Cerebellar cortex (tissue), 1 donor: Measurements from ENCODE around the gene CFAP45.
"Not testable (repeated sequence)": the region's sequence is repeated elsewhere in the genome, so short reads cannot be mapped to it uniquely, and the experiment has no call there.

ENCODE experiments used
- DNase-seq: peaks from one replicate; pipeline ENCODE4 v3.0.0-alpha.2; 2015; ENCODE audit warnings: low spot score

The CFAP45 gene

DNA sequence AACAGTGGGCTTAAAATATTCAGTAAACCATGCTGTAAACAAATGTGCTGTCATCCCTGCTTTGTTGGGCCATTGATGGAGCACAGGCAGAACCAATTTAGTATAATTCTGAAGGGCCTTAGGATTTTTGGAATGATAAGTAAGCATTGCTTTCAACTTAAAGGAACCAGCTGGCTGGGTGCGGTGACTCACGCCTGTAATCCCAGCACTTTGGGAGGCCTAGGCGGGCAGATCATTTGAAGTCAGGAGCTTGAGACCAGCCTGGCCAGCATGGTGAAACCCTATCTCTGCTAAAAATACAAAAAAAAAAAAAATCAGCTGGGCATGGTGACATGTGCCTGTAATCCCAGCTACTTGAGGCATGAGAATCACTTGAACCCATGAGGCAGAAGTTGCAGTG is 4.1 kb upstream of the CFAP45 start:
- not testable (repeated sequence) for DNase-seq

DNA sequence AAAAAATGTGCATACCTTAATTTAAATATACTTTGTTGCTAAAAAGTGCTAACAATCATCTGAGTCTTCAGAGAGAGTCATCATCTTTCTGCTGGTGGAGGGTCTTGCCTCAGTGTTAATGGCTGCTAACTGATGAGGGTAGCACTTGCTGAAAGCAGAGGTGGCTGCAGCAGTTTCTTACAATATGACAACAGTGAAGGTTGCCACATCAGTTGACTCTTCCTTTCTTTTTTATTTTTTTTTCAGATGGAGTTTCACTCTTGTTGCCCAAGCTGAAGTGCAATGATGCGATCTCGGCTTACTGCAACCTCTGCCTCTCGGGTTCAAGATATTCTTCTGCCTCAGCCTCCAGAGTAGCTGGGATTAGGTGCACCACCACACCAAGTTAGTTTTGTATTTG is 2.6 kb upstream of the CFAP45 start:
- DNase-seq, result no peak

DNA sequence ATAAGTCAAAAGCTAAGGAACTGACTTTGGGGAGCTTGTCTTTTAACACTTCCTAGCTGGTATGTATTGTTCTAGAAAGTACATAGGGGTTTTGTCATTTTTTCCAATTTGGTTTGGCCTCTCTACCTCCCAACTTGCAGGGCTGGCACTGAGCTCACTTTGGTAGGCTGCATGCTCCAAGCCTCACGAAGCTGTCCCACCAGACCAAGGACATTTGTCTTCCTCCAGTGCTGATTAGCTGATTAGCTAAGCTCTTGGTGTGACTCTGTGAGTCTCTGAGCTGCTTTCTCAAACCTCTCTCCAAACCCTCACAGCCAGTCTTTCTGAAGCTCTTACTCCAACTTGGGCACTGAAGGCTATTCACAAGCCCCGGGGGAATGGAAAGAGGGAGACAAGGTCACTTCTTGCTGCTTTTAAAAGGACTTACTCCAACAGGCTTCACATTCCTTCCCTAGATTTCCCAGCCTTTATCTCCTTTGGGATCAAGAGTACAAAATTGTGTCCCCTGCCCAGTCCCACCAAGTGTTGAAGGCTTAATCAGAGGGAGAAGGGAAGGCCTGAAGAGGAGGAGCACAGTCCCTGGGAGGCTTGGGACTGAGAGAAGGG is 893 bp upstream of the CFAP45 start:
- DNase-seq, result no peak

DNA sequence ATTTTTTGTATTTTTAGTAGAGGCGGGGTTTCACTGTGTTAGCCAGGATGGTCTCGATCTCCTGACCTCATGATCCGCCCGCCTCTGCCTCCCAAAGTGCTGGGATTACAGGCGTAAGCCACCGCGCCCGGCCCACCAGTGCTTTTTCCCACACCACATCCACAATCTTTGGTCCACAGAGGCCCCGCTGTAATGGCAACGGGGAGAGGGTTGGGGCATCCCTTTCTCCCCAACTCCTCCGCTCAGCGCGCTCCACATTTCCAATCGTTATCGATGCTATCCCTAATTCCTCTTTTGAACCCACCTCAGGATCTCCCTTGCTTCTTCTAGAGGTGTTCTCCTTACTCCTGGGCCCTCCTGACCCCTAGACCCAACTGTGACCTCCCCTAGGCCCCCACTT is 331 bp downstream of the CFAP45 start:
- not testable (repeated sequence) for DNase-seq

DNA sequence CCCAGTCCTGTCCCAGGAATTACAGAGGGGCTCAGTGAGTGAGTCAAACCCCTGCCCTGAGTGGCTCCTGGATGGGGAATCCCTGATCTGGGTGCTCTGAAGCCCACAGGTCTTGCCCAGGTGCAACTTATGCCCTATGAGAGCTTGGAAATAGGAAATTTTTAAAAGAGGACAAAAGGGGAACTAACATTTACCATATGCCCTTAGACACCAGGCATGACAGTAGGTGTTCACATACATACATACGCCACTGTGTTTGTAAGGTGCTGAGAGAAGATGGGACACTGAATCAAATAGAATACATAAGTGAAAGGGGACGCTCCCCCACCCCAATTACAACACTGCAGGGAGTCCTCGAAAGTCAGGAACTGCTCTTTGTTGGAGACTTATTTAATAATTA is 1.4 kb downstream of the CFAP45 start:
- no peak for DNase-seq

DNA sequence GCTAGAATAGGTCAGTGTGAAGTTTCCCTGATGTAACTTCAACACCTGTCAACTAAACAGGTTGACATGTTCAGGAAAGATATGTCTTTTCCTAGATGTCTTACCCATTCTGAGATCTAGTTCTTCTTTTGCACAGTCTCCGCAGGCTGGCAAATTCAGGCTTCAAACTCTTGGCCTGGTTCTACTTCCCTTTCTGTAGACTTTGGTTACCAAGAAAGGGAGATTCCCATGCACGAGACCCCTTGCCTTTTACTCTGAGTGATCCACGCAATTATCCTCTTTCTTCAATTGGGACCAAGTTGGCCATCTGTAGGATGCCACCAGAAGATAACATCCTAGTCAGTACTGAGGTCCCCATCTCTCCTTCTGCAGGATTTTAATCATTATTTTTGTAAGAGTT is 2.0 kb downstream of the CFAP45 start:
- no peak for DNase-seq

DNA sequence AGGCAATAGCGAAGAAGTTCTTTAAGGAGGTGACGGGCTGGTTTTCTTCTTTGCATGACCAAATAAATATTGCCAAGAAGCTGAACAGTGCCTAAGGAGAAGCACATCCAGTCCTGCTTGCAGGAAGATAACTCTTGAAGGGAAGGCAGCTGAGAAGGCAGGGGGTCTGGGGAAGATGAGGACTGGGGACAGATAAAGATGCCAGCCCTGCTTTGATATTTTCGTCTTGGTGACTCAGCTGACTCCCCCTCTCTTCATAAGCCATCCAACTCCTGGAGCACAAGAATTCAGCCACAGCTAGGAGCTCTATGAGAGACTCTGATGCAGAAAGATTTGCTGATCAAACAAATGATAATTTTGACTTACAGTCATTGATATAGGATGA is 3.4 kb downstream of the CFAP45 start:
- no peak for DNase-seq

DNA sequence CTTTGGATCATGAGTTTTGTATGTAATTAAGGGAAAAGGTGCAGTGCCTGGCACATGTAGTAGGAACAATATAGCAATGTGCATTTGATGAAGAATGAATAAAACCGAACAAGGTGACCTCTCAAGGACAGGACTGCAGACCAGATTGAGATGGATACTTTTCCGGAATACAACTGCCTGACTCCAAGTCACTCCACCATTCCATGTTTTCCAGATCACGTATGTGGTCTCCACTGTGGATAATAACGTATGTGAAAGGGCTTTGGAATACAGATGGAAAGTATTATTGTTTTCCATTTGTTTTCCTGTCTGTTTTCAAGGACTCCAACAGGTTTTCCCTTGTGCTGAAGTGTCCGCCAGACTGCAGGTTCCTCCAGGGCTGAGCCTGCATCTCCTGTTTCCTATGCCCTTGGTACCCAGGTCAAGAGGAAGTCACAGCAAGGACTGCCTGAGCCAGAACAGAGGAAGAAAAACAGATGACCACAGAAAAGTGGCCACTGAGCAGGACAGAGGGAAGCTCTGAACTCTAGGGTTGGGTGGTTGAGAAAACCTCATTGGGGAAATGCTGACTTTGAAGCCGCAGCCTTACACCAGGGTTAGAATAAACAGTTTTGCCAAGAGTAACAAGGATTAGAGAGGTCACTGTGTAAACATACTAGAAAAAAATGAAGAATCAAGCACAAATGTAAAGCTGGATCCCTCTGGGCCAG is 4.0 kb downstream of the CFAP45 start:
- no peak for DNase-seq

DNA sequence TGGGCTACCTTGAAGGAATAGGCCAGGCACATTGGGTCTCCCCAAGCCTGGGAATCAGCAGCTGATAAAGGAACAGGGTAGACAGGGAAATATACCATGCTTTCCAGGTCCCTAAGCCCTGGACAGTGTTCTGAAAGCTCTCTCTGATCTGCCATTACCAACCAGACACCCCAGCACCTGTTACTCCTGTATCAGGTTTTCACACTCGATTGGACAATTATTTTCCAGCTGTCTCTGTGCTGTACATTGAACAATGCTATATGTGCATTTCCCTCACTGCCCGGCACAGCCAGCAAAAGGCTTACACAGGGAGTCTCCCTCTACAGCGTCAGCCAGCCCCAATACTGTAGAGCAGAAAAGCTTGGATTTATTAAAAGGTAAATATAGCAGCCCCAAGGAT is 4.7 kb downstream of the CFAP45 start:
- DNase-seq, result no peak

DNA sequence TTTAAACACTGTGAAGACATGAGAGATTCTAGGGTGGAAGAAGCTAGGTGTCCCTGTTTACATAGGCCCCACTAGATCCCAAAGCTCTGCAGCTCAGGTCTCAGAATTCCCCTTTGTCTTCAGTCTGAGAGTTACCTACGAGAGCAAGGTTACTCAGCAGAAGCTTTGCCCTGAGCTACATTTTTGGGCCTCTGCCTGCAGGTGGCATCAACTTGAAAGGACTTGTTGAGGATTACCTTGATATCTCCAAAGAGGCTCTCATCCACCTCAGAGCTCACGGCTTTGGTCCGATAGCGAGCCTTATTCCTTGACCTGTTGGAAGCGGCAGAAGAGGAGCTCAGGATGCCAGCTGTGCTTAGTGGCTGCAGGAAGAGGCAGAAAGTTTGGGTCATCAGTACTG is 7.0 kb downstream of the CFAP45 start:
- DNase-seq, result no peak

DNA sequence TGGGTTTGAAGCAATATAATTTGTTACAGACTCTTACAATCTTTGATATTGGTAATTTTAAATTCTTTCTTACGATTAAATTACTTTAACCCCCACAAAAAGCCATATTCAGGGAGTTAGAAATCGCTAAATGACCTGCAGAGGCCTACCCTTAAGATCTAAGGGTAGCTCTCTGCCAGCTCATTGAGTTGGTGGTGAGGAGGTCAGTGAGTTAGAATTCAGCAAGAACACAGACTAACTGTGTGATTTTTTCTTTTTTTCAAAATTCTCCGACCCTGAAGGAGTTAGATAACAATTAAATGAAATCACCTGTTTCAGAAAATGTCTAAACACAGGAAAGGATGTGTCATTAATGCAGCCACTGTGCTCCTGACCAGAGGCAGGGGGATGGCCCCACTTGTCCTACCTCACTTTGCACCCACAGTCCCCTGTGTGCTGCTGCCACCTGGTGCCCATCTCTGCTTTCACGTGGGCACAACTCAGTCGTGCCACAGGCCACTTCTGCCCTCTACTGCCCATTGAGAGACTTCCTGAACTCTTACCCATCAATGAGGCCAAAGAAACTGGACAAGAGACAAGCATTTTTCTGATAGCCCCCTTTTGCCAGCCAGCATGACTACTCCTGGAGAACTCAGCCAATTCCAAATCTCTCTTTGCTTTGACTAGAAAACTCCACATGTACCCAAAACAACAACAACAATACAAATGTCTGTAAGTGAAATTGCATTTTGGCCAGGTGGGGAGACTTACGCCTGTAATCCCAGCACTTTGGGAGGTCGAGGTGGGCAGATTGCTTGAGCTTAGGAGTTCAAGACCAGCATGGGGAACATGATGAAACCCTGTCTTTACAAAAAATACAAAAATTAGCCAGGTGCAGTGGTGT is 8.4 kb downstream of the CFAP45 start:
- DNase-seq, result peak; percentile 86

DNA sequence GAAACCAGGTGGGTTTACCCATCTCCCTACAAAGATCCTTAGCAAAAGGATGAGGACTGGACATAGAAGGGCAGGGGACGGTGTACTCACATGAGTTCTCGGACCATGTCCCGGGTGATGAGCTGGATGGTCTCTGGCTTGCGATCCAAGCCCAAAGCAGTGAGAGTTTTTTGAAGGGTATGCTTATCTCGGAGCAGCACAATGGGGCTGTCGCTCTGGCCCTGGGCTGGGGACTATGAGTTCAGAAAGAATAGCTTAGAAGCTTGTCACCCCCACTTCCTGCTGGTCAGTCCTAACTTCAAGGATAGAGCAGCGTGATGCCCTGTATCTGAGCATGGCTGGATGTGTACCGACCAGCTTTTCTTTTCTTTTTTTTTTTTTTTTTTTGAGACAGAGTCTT is 9.6 kb downstream of the CFAP45 start:
- no peak for DNase-seq

DNA sequence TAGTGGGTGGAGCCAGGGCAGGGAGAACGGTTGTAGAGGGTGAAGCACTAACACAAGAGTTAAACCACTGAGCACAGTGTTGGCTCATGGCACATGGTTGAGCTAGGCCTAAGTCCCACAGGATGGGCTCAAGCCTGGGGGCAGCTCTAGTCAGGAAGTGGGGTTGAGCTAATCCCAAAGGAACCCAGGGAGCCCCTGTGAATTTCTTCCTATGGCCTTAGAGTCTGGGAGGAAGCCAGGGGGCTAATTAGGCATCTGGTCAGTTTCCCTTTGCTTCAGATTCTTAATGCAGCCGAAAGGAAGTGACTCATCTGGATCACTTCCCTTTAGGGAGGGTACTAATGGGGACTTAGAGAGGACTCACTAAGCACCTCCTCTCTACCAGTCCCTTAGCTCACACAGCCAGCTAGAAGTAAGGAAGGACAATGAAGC is 10.1 kb downstream of the CFAP45 start:
- no peak for DNase-seq

DNA sequence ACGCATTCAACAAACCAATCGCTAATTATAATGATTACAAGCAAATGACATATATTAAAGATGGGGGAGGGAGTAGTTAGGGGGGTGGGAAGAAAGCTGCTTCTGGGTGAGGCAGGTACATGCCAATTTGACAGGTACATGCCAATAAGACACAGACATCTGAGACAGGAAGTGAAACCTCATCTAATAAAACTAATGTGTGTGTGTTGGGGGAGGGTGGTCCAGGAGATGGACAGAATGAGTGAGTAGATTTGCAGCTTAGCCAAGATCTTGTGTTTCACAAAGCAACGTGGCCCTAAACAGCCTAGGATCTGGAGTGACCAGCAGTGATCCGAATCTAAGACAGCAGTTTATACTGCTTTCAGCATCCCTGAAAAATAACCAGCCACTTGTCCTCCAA is 10.8 kb downstream of the CFAP45 start:
- no peak for DNase-seq

DNA sequence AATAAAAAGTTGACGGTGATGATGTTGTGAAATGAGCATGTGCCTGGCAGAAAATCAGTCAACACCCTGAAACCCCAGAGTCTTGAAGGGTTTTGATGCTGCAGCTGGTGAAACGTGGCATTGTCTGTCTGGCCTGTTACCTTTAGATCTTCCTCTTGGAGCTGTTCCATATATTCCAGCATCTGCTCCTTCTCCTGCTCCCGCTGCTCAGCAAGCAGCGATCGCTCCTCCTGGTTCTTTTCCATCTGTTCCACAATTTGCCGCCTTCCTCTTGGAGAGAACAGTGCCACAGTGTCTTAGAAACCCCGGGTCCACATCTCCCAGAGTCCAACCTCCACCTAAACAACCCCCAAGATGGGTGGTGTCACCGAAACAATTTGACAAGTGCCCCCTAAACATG is 15.7 kb downstream of the CFAP45 start:
- DNase-seq, result peak; percentile 72

DNA sequence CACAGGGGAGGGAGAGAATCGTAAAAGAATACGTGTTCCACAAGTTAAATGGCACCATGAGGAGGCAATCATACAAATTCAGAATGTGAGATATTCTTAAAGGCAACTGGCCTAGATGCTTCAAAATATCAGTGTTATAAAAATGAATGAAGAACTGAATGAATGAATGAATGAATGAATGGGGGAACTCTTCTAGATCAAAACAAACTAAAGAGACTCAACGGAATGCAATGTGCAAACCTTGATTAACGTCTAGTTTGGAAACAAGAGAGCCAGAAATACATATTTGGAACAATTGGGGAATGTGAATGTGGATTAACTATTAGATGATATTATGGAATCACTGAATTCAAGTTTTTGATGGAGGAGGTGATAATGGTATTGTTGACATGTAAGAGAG is 16.8 kb downstream of the CFAP45 start:
- DNase-seq, result no peak

DNA sequence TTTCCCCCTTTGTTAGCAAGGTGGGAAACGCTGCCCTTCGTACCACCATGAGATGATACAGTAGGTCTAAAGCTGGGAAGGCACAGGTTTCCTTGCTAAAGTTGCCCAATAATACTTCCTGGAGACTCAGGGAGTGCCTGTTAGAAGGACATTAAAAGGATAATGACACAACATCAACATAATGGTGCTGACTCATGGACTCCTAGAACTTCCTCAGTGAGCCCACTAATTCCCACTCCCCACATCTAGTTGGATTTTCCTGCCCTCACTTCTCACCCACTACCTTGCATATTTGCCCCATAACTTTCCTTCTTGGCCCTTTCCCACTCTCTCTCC is 17.5 kb downstream of the CFAP45 start:
- no peak for DNase-seq

DNA sequence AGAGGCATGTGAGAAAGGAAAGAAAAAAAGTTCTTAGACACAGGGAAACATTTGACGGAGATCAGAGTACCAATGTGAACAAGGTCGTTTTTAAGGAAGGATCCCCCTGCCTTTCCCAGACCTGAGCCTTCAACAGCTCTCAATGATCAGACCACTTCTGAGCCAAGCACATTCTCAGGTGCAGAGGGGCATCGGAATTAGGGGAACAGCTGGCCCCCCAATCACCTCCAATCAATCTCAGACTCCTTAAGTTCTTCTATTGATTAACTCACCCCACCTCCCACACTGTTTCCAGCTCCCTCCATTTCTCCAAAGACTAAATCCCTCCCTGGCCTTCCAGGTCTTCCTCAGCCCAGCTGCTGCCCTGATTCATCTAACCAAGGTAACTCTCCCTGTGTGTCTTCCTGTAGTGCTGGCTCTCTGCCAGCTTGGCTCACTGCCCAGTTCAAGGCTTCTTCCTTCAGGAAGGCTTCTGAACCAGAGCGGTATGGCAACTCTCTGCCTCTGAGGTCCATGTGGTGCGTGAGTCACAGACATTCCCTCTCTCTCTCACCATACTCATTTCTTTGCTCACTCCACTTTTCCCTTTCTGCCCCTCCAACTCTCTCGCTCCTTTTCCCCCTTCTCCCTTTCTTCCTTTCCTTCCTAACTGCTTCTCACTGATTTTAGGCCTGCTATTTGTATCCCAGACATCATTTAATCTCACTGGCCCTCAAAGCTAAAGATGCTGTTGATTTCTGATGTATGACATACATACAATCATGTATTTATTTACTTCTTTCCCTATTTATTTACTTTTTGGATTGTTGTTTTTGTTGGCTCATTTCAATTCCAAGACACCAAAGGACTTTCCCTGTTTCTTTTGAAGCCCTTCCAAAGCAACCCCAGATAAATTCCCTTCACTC is 18.1 kb downstream of the CFAP45 start:
- peak; percentile 63 for DNase-seq

DNA sequence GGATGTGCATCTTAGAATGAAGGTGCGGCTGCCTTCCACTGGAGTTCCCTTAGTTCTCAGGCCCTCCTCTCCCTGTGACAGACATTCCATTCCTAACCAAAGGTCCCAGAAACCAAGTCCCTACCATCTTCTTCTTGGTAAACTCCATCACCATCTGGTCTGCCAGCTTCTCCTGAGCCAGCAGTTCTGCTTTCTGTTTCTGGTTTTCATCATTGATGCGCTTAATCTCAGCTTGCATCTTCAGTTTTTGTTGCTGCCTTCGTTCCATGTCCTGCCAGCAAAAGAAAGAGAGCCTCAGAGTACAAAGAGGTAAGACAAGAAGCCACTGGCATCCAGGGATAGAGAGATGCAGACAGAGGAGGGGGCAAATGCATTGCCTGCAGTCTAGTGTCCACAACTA is 19.5 kb downstream of the CFAP45 start:
- no peak for DNase-seq

DNA sequence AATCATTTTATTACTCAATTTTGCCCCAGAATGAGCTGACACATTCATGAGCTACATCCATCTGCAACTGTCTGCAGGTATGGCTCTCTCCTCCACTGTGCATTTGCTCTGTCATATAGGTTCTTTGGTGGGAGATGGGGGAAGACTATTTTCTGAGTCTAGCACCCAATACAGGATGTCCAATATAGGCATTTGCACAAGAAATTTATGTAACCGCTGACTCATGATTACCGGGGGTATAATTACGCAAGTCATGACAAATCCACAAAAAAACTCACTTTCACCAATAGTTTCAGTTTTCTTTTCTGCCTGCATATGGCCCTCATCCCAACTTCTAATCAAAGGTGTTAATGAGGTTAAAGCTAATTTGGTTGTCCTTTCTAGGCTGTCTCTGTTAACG is 20.0 kb downstream of the CFAP45 start:
- DNase-seq, result no peak

DNA sequence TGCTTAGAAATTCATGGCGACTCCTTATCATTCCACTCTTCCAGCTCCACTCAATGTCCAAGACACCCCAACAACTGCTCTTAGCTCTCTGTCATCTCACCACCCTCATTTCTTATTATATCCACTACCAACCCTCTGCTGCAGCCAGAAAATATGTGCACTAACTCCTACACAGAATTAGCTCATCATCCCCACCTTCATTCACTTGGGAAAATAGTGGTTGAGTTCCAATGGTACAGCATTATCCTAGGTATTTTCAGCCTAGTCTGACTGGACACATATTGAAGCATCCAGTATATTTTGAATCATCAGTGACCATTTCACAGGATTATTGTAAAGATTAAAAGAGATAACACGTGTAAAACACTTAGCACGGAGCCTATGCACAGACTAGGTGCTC is 20.8 kb downstream of the CFAP45 start:
- no peak for DNase-seq
